Heart right ventricle (tissue), 16 donors: ENCODE measurements around the gene DAB2IP. TPM values are rescaled to one million over a fixed set of nuclear protein-coding genes. Genes with fewer than 3 reads are reported as not detected.

Experiments used
- ATAC-seq, 8 donors: fragments of 200-7000 bp; cut with Tn5 transposase; one replicate each; pipeline ENCODE4 v1.9.1; 2020; ENCODE audit warnings: mild to moderate bottlenecking in 8 of 8, moderate library complexity in 8 of 8, moderate number of reproducible peaks in 1 of 8
- DNase-seq, 2 donors: peaks; one replicate each; pipeline ENCODE4 v3.0.0-alpha.2; 2020
- H3K27ac ChIP-seq, 10 donors: fragments of 200-600 bp; sonication (generic) in 2 of 10; one replicate each; pipeline versions ENCODE4 v1.5.0 to v1.8.0; 2020 to 2022; ENCODE audit warnings: mild to moderate bottlenecking in 3 of 10
- H3K27me3 ChIP-seq, 7 donors: fragments of 200-600 bp; one replicate each; pipeline ENCODE4 v1.8.0; 2021 to 2022; ENCODE audit warnings: mild to moderate bottlenecking in 2 of 7
- H3K36me3 ChIP-seq, 9 donors: fragments of 200-600 bp; sonication (generic) in 1 of 9; one replicate each; pipeline versions ENCODE4 v1.5.0 to v1.8.0; 2020 to 2022; ENCODE audit warnings: mild to moderate bottlenecking in 2 of 9
- H3K4me1 ChIP-seq, 9 donors: fragments of 200-600 bp; sonication (generic) in 1 of 9; one replicate each; pipeline versions ENCODE4 v1.5.0 to v1.8.0; 2020 to 2022; ENCODE audit warnings: mild to moderate bottlenecking in 4 of 9
- H3K4me3 ChIP-seq, 10 donors: fragments of 200-600 bp; sonication (generic) in 2 of 10; one replicate each; pipeline versions ENCODE4 v1.5.0 to v1.8.0; 2020 to 2022; ENCODE audit warnings: mild to moderate bottlenecking in 7 of 10, moderate library complexity in 2 of 10
- H3K9me3 ChIP-seq, 11 donors: fragments of 200-600 bp in 10 of 11; sonication (generic) in 2 of 11; one replicate each; pipeline versions ENCODE4 v1.5.0 to v1.8.0; 2013 to 2022; ENCODE audit warnings: mild to moderate bottlenecking in 2 of 11, control low read depth in 1 of 11, moderate library complexity in 1 of 11
- WGBS, 2 donors: extraction: QIAGEN DNeasy Blood & Tissue Kit; methylation state at CpG; one replicate each; pipeline ENCODE4 v1.1.7; 2013; ENCODE audit warnings: inconsistent platforms in 1 of 2; 5-methylcytosine and 5-hydroxymethylcytosine counted together
- intact Hi-C, 10 donors: fragments of 100-400 bp; cut with DNase I; formaldehyde crosslinking; loops; one replicate each; pipeline versions ENCODE4 v1.11.1 to v1.14.2; 2022
- polyA plus RNA-seq, 2 donors: library from polyadenylated mRNA; stranded (reverse); fragments of 200-250 nt; gene quantifications; one replicate each; pipeline ENCODE4 v1.2.3, GENCODE V29; 2013
- total RNA-seq, 10 donors: library from RNA; stranded (reverse); fragmentation: NEBNext Ultra II Directional in 3 of 10; extraction: Animal tissue kit (Norgen Biotek cat#: 25700) in 3 of 10; gene quantifications; one replicate each; pipeline versions ENCODE4 v1.2.1 to v1.2.4, GENCODE V29; 2021 to 2023
- TF ChIP-seq, protein P1 (sequence below), 9 donors: fragments of 200-600 bp; sonication (generic) in 2 of 9; IDR thresholded peaks; one replicate each; pipeline versions ENCODE4 v1.5.0 to v1.8.0; 2021 to 2022; ENCODE audit warnings: antibody characterized with exemption in 9 of 9, mild to moderate bottlenecking in 5 of 9, moderate library complexity in 1 of 9
- donor health status: Arrhythmogenic right ventricular cardiomyopathy.
- donor health status: ischemic (EF 13 %, LVEDD 7.1; RV severe dilation, severe dysfunction).
- donor health status: healthy with polysubstance abuse.
- donor health status: DM: no; HTN: yes; CAD: no.
- donor health status: DM: no; HTN: no; CAD: no.
- donor health status: ischemic (EF 25% LVEDD 6.9; RV normal size, moderate dysfunction).
- donor health status: ischemic (EF 25% LVEDD 5.7; RV mildly dilated, moderate dysfunction).
- donor health status: healthy.
- donor health status: DM: yes; HTN: yes; CAD: no.
- donor health status: Ischemic cardiomyopathy.
- donor health status: ischemic (EF 35%, LVEDD 5.7; RV mildly dilated, moderate dysfunction).
- donor health status: nonischemic (EF 11% LVEDD 7.7; RV severe dilation, severe dysfunction).
- donor health status: DM: yes; HTN: yes; CAD: no.
- donor health status: PGD.
- donor health status: ischemic (EF 29% LVEDD 5.4; RV normal size, mild dysfunction).
- donor health status: nonischemic (EF 23%, LVEDD 6.1; RV moderate dilation, normal function).

Gene DAB2IP
- total and polyA plus RNA-seq, 12 donors, result 18.1 to 71.1 (median 52.8) TPM

DNA sequence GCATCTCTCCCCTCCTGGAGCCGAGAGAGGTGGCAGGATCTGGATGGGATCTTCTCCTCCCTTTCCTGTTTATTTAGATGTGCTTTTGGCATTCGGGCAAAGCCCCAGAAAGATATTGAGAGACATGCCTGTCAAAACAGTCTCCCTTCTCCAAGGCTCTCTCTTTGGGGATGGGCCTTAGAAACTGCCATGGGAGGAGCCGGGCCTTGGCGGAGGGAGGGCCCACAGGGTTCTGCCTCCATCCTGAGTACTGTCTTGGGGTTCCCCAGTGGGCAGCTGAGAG is 41.9 kb downstream of the DAB2IP start:
- Histone ChIP-seq H3K4me3 (no peak overlapping the region), H3K27ac (peak overlapping the region in 4 of 10 donors; percentile 18 to 65 (median 58)), H3K4me1 (peaks cover 18 to 59% (median 41%) of the 10 kb centered on the region in 9 donors), H3K9me3 (no peaks in the 10 kb centered on the region), H3K27me3 (peaks cover 0 to 22% (median 0%) of the 10 kb centered on the region in 7 donors), H3K36me3 (peaks cover 0 to 6% (median 0%) of the 10 kb centered on the region in 9 donors)
- intact Hi-C loops, result loop anchor here in 5 of 10 donors (5.0 to 10.0 kb wide), 5 partner anchors 51 to 231 kb away; no protein-coding TSS in a partner anchor
- no peak for DNase-seq
- TF ChIP-seq, protein P1, sequence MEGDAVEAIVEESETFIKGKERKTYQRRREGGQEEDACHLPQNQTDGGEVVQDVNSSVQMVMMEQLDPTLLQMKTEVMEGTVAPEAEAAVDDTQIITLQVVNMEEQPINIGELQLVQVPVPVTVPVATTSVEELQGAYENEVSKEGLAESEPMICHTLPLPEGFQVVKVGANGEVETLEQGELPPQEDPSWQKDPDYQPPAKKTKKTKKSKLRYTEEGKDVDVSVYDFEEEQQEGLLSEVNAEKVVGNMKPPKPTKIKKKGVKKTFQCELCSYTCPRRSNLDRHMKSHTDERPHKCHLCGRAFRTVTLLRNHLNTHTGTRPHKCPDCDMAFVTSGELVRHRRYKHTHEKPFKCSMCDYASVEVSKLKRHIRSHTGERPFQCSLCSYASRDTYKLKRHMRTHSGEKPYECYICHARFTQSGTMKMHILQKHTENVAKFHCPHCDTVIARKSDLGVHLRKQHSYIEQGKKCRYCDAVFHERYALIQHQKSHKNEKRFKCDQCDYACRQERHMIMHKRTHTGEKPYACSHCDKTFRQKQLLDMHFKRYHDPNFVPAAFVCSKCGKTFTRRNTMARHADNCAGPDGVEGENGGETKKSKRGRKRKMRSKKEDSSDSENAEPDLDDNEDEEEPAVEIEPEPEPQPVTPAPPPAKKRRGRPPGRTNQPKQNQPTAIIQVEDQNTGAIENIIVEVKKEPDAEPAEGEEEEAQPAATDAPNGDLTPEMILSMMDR (IDR thresholded peaks at IDR 0.05), result no peak
- ATAC-seq, result no peak
- 75 to 78% methylated on average over 4 of the region's 4 CpGs for WGBS, 2 donors

DNA sequence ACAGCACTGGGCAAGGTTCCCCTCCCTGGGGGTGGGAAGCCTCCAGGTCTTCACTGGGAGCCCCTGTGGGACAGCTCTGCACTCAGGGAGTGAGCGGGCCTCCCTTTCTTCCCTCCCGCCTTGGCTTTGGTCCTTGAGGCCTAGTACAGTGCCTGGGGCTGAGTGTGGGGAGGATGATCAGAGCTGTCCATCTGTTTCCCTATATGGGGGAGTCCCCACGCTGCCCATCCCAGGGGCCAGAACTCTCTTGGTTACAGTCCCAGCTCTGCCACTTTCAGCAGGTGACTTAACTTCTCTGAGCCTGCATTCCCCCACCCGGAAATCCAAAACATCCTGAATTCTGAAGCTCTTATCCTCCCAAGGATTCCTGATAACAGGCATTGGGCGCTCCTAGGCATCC is 42.6 kb downstream of the DAB2IP start:
- TF ChIP-seq, protein P1 (IDR thresholded peaks at IDR 0.05), result no peak
- peak overlapping the region in 1 of 10 donors; percentile 65 for H3K27ac ChIP-seq
- no peaks in the 10 kb centered on the region for H3K9me3 ChIP-seq
- H3K4me1 ChIP-seq, result peaks cover 23 to 63% (median 46%) of the 10 kb centered on the region in 9 donors
- ATAC-seq (no peak), DNase-seq (no peak)
- intact Hi-C loops, result loop anchor here in 5 of 10 donors (5.0 to 10.0 kb wide), 5 partner anchors 51 to 231 kb away; no protein-coding TSS in a partner anchor
- H3K4me3 ChIP-seq, result no peak overlapping the region
- no peaks in the 10 kb centered on the region for H3K36me3 ChIP-seq
- H3K27me3 ChIP-seq, result peaks cover 0 to 27% (median 0%) of the 10 kb centered on the region in 7 donors
- 85 to 88% methylated on average over 5 of the region's 5 CpGs for WGBS, 2 donors

DNA sequence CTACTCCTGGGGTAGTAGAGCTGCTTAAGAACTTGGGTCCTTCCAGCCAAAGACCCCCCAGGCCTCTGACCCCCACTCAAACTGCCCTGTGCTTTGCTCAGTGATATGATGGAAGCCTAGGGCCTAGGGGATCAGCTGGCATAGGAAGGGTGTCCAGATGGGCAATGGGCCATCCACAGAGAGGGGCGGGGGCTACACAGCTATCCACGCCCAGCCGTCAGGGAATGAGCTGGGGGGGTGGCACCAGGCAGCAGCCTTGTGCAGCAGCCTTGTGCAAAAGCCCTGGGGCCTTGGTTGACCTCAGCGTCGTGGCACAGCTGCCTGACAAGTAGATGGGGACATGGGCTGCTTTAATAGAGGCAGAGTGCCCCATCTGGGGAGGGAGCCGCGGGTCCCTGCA is 43.2 kb downstream of the DAB2IP start:
- Histone ChIP-seq H3K27ac (no peak overlapping the region), H3K4me1 (peaks cover 24 to 65% (median 47%) of the 10 kb centered on the region in 9 donors), H3K27me3 (peaks cover 0 to 29% (median 0%) of the 10 kb centered on the region in 7 donors), H3K9me3 (no peaks in the 10 kb centered on the region), H3K36me3 (no peaks in the 10 kb centered on the region), H3K4me3 (no peak overlapping the region)
- TF ChIP-seq, protein P1 (IDR thresholded peaks at IDR 0.05), result no peak
- no peak for DNase-seq
- no peak for ATAC-seq
- intact Hi-C loops, result loop anchor here in 5 of 10 donors (5.0 to 10.0 kb wide), 5 partner anchors 50 to 230 kb away; no protein-coding TSS in a partner anchor
- WGBS, 2 donors, result 84 to 88% methylated on average over 7 of the region's 7 CpGs

DNA sequence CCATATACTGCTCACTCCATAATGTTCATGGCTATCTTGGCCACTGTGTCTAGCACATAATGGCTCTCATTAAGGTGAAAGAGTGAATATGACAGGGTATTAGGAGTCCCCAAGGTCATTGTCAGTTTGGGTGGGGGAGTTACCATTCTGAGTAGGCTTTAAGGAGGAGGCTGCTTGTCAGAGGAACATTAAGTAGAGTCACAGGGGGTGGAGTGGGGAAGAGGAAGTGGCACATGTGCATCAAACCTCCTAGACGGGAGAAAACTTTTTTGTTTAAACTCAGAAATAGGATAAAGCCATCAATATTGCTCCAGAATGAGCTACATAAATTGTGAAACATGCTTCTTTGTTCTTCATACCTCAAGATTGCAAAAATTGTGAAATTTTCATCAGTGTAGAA is 45.5 kb downstream of the DAB2IP start:
- H3K36me3 ChIP-seq, result no peaks in the 10 kb centered on the region
- DNase-seq, result no peak
- H3K27me3 ChIP-seq, result peaks cover 0 to 53% (median 0%) of the 10 kb centered on the region in 7 donors
- ATAC-seq, result no peak
- intact Hi-C loops, result loop anchor here in 6 of 10 donors (5.0 to 10.0 kb wide), 8 partner anchors 40 to 290 kb away; no protein-coding TSS in a partner anchor
- no peak overlapping the region for H3K4me3 ChIP-seq
- TF ChIP-seq, protein P1 (IDR thresholded peaks at IDR 0.05), result no peak
- WGBS, 2 donors, result 54 to 72% methylated on average over 1 of the region's 1 CpG
- H3K27ac ChIP-seq, result no peak overlapping the region
- peaks cover 29 to 66% (median 52%) of the 10 kb centered on the region in 9 donors for H3K4me1 ChIP-seq
- no peaks in the 10 kb centered on the region for H3K9me3 ChIP-seq
